Esophagus squamous epithelium (tissue), 5 donors: ENCODE measurements around the gene CDK5RAP2. TPM values are rescaled to one million over a fixed set of nuclear protein-coding genes. Genes with fewer than 3 reads are reported as not detected.
"Not testable (repeated sequence)": the region's sequence is repeated elsewhere in the genome, so short reads cannot be mapped to it uniquely, and the experiment has no call there.

Experiments
- DNase-seq: peaks from one replicate; lab custom pipeline; 2025; lab: John Stamatoyannopoulos, UW
- H3K27ac ChIP-seq, 4 donors: fragments of 200-600 bp; sonication (generic); one replicate each; pipeline ENCODE4 v1.5.1; 2016 to 2019; ENCODE audit warnings: mild to moderate bottlenecking in 1 of 4
- H3K27me3 ChIP-seq, 4 donors: fragments of 200-600 bp; sonication (generic); 1 replicate in 3 of 4; 2 replicates in 1 of 4; pipeline versions ENCODE4 v1.5.1 to v1.6.0; 2017 to 2021; ENCODE audit warnings: antibody characterized with exemption in 1 of 4
- H3K36me3 ChIP-seq, 3 donors: fragments of 200-600 bp; sonication (generic); one replicate each; pipeline ENCODE4 v1.5.1; 2016 to 2019
- H3K4me1 ChIP-seq, 3 donors: fragments of 200-600 bp; sonication (generic); one replicate each; pipeline ENCODE4 v1.5.1; 2017 to 2019
- H3K4me3 ChIP-seq, 4 donors: fragments of 200-600 bp; sonication (generic); 1 replicate in 3 of 4; 2 replicates in 1 of 4; pipeline ENCODE4 v1.5.1; 2016 to 2019; ENCODE audit warnings: mild to moderate bottlenecking in 2 of 4, moderate library complexity in 1 of 4
- H3K9me3 ChIP-seq, 3 donors: fragments of 200-600 bp; sonication (generic); one replicate each; pipeline ENCODE4 v1.5.1; 2016 to 2019
- CTCF ChIP-seq, 6 experiments: fragments of 450-650 bp in 4 of 6; fragments of 200-600 bp in 2 of 6; sonication (generic) in 2 of 6; IDR thresholded peaks; one replicate each; pipeline ENCODE4 v1.5.1; 2016 to 2019; ENCODE audit warnings: antibody characterized with exemption in 6 of 6, mild to moderate bottlenecking in 4 of 6, moderate library complexity in 4 of 6
- POLR2A ChIP-seq, 4 donors: fragments of 450-650 bp; IDR thresholded peaks; one replicate each; pipeline ENCODE4 v1.6.1; 2017; ENCODE audit warnings: antibody characterized with exemption in 4 of 4, mild to moderate bottlenecking in 4 of 4, moderate library complexity in 3 of 4
- WGBS, 2 donors: methylation state at CpG; one replicate each; pipeline ENCODE4 v1.1.5; 2018; 5-methylcytosine and 5-hydroxymethylcytosine counted together
- intact Hi-C: fragments of 100-400 bp; cut with DNase I; formaldehyde crosslinking; loops from one replicate; pipeline ENCODE4 v1.15.0; 2022
- total RNA-seq, 4 donors: library from RNA; depleted of rRNA; stranded (reverse); fragments of >200 nt; gene quantifications; one replicate each; pipeline ENCODE4 v1.1.0, GENCODE V29; 2016
- donor health status: DM: yes; HTN: yes; CAD: no.

CDK5RAP2 gene
- total RNA-seq, 4 donors from 2014 or later, result 23.2 to 41.2 (median 33.8) TPM

- Histone ChIP-seq H3K27me3 (no peaks in the 10 kb centered on the region), H3K4me1 (peaks cover 0 to 8% (median 0%) of the 10 kb centered on the region in 3 donors), H3K27ac (no peak overlapping the region), H3K4me3 (no peak overlapping the region), H3K36me3 (peaks cover 0 to 70% (median 0%) of the 10 kb centered on the region in 3 donors), H3K9me3 (no peaks in the 10 kb centered on the region)
- WGBS, 2 donors, result 63 to 100% methylated on average over 1 of the region's 1 CpG
- intact Hi-C loops, result no loop called here
- TF ChIP-seq CTCF (IDR thresholded peaks at IDR 0.05), result no peak
- no peak for TF ChIP-seq POLR2A (IDR thresholded peaks at IDR 0.05)
- no peak for DNase-seq
These were observed 20.4 kb downstream of the CDK5RAP2 start for GRCh38 chr9:120559546-120559945.

- intact Hi-C loops, result no loop called here
- H3K4me3 ChIP-seq, result no peak overlapping the region
- WGBS, 2 donors, result 92 to 100% methylated on average over 3 of the region's 3 CpGs
- H3K36me3 ChIP-seq, result peaks cover 0 to 69% (median 0%) of the 10 kb centered on the region in 3 donors
- DNase-seq, result no peak
- no peaks in the 10 kb centered on the region for H3K9me3 ChIP-seq
- no peak for TF ChIP-seq POLR2A (IDR thresholded peaks at IDR 0.05)
- no peak for TF ChIP-seq CTCF (IDR thresholded peaks at IDR 0.05)
- no peak overlapping the region for H3K27ac ChIP-seq
- no peaks in the 10 kb centered on the region for H3K27me3 ChIP-seq
- H3K4me1 ChIP-seq, result peaks cover 0 to 6% (median 0%) of the 10 kb centered on the region in 3 donors
These were observed 21.5 kb downstream of the CDK5RAP2 start for GRCh38 chr9:120558454-120558853.

- no peak overlapping the region for H3K27ac ChIP-seq
- no peak for TF ChIP-seq CTCF (IDR thresholded peaks at IDR 0.05)
- TF ChIP-seq POLR2A (IDR thresholded peaks at IDR 0.05), result no peak
- no peaks in the 10 kb centered on the region for H3K9me3 ChIP-seq
- no peaks in the 10 kb centered on the region for H3K27me3 ChIP-seq
- no peak overlapping the region for H3K4me3 ChIP-seq
- no peak for DNase-seq
- WGBS, 2 donors, result 46 to 63% methylated on average over 2 of the region's 2 CpGs
- intact Hi-C loops, result no loop called here
- peaks cover 0 to 62% (median 0%) of the 10 kb centered on the region in 3 donors for H3K36me3 ChIP-seq
- H3K4me1 ChIP-seq, result no peaks in the 10 kb centered on the region
These were observed 22.8 kb downstream of the CDK5RAP2 start for GRCh38 chr9:120557205-120557604.

- intact Hi-C loops, result no loop called here
- H3K27me3 ChIP-seq, result no peaks in the 10 kb centered on the region
- H3K27ac ChIP-seq, result no peak overlapping the region
- TF ChIP-seq CTCF (IDR thresholded peaks at IDR 0.05) (no peak), POLR2A (IDR thresholded peaks at IDR 0.05) (no peak)
- no peaks in the 10 kb centered on the region for H3K4me1 ChIP-seq
- H3K36me3 ChIP-seq, result peaks cover 0 to 58% (median 0%) of the 10 kb centered on the region in 3 donors
- 84 to 87% methylated on average over 3 of the region's 3 CpGs for WGBS, 2 donors
- H3K9me3 ChIP-seq, result no peaks in the 10 kb centered on the region
- no peak for DNase-seq
- no peak overlapping the region for H3K4me3 ChIP-seq
These were observed 23.2 kb downstream of the CDK5RAP2 start for GRCh38 chr9:120556775-120557174.

- Histone ChIP-seq H3K4me3 (no peak overlapping the region), H3K36me3 (peaks cover 0 to 50% (median 0%) of the 10 kb centered on the region in 3 donors), H3K4me1 (no peaks in the 10 kb centered on the region), H3K27ac (no peak overlapping the region), H3K9me3 (no peaks in the 10 kb centered on the region), H3K27me3 (no peaks in the 10 kb centered on the region)
- no peak for TF ChIP-seq CTCF (IDR thresholded peaks at IDR 0.05)
- no peak for TF ChIP-seq POLR2A (IDR thresholded peaks at IDR 0.05)
- DNase-seq, result no peak
- intact Hi-C loops, result no loop called here
- WGBS, 2 donors, result 69 to 83% methylated on average over 4 of the region's 4 CpGs
These were observed 24.1 kb downstream of the CDK5RAP2 start for GRCh38 chr9:120555839-120556238.

GRCh38 chr9:120552210-120552704 is 27.7 kb downstream of the CDK5RAP2 start:
- H3K27ac ChIP-seq, intact Hi-C loops, H3K27me3 ChIP-seq, DNase-seq, H3K9me3 ChIP-seq, H3K4me3 ChIP-seq, H3K4me1 ChIP-seq: not testable (repeated sequence)
- peaks cover 0 to 66% (median 7%) of the 10 kb centered on the region in 3 donors for H3K36me3 ChIP-seq
- 89 to 96% methylated on average over 5 of the region's 7 CpGs for WGBS, 2 donors
